IPS-18a (cell line): ENCODE data around the gene PRPF6.

Experiments used
- H3K27ac ChIP-seq: one replicate; pipeline ENCODE4 v1.5.1; 2013; ENCODE audit warnings: low read length
- H3K27me3 ChIP-seq: one replicate; pipeline ENCODE4 v1.6.1; 2013; ENCODE audit warnings: mild to moderate bottlenecking, low read length; ENCODE audit not compliant: control insufficient read depth, insufficient read depth
- H3K36me3 ChIP-seq: one replicate; pipeline ENCODE4 v1.6.1; 2013; ENCODE audit warnings: low read depth, low read length; ENCODE audit not compliant: control insufficient read depth
- H3K4me1 ChIP-seq: one replicate; pipeline ENCODE4 v1.6.1; 2013; ENCODE audit warnings: low read depth, low read length; ENCODE audit not compliant: control insufficient read depth
- H3K4me3 ChIP-seq: one replicate; pipeline ENCODE4 v1.5.1; 2013; ENCODE audit warnings: low read length
- H3K9ac ChIP-seq: one replicate; pipeline ENCODE4 v1.6.1; 2013; ENCODE audit warnings: mild to moderate bottlenecking, low read length, moderate library complexity
- H3K9me3 ChIP-seq: one replicate; pipeline ENCODE4 v1.6.1; 2013; ENCODE audit warnings: low read depth, low read length; ENCODE audit not compliant: control insufficient read depth

Gene PRPF6

GRCh38 chr20:64039293-64040160 lies 58.6 kb downstream of the PRPF6 start:
- Histone ChIP-seq H3K27ac (no peak overlapping the region), H3K9ac (no peak overlapping the region), H3K4me1 (peaks cover 16% of the 10 kb centered on the region), H3K9me3 (no peaks in the 10 kb centered on the region), H3K27me3 (peaks cover 75% of the 10 kb centered on the region), H3K36me3 (no peaks in the 10 kb centered on the region), H3K4me3 (peak overlapping the region; percentile 53)

- Histone ChIP-seq H3K9ac (no peak overlapping the region), H3K9me3 (no peaks in the 10 kb centered on the region), H3K36me3 (no peaks in the 10 kb centered on the region), H3K4me3 (no peak overlapping the region), H3K4me1 (peaks cover 16% of the 10 kb centered on the region), H3K27me3 (peaks cover 84% of the 10 kb centered on the region), H3K27ac (no peak overlapping the region)
These were observed 59.5 kb downstream of the PRPF6 start for GRCh38 chr20:64040231-64041039.

GRCh38 chr20:64041040-64041780 lies 60.3 kb downstream of the PRPF6 start:
- Histone ChIP-seq H3K27ac (no peak overlapping the region), H3K36me3 (no peaks in the 10 kb centered on the region), H3K27me3 (peaks cover 92% of the 10 kb centered on the region), H3K9ac (no peak overlapping the region), H3K9me3 (no peaks in the 10 kb centered on the region), H3K4me3 (no peak overlapping the region), H3K4me1 (peaks cover 16% of the 10 kb centered on the region)

DNA sequence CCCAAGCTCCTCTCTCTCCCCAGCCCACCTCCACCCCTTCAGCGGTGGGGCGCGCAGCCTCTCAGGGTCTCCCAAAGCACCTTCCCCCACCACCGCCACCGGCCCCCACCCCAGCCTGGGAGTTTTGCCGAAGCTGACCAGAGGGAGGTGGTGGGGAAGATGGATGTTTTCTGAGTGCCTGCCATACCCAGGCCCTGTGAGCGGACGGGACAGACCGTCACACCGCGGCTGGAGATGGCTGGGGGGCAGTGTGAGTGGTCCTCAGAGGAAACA lies 60.8 kb downstream of the PRPF6 start:
- Histone ChIP-seq H3K27ac (no peak overlapping the region), H3K27me3 (peaks cover 97% of the 10 kb centered on the region), H3K4me3 (peak overlapping the region; percentile 49), H3K36me3 (no peaks in the 10 kb centered on the region), H3K9me3 (no peaks in the 10 kb centered on the region), H3K9ac (no peak overlapping the region), H3K4me1 (peaks cover 11% of the 10 kb centered on the region)

GRCh38 chr20:64042054-64042781 lies 61.3 kb downstream of the PRPF6 start:
- Histone ChIP-seq H3K4me3 (peak overlapping the region; percentile 49), H3K36me3 (no peaks in the 10 kb centered on the region), H3K9me3 (no peaks in the 10 kb centered on the region), H3K4me1 (peaks cover 9% of the 10 kb centered on the region), H3K27me3 (peaks cover 97% of the 10 kb centered on the region), H3K9ac (no peak overlapping the region), H3K27ac (no peak overlapping the region)

DNA sequence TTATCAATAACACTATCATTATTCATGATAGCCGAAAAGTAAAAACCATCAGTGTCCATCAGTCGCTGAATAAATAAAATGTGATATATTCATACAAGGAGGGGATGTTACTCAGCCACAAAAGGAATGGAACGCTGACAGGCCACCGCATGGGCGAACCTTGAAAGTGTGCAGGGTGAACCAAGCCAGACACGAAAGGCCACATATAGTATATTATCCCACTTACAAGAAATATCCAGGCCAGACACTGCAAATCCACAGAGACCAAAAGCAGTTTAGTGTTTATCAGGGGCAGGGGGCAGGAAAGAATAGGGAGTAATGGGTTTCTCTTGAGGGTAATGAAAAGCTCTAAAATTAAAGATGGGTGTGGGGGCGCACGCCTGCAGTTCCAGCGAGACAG lies 62.8 kb downstream of the PRPF6 start:
- H3K27me3 ChIP-seq, result peaks cover 97% of the 10 kb centered on the region
- no peak overlapping the region for H3K9ac ChIP-seq
- H3K4me3 ChIP-seq, result no peak overlapping the region
- no peaks in the 10 kb centered on the region for H3K9me3 ChIP-seq
- H3K27ac ChIP-seq, result no peak overlapping the region
- peaks cover 9% of the 10 kb centered on the region for H3K4me1 ChIP-seq
- no peaks in the 10 kb centered on the region for H3K36me3 ChIP-seq

DNA sequence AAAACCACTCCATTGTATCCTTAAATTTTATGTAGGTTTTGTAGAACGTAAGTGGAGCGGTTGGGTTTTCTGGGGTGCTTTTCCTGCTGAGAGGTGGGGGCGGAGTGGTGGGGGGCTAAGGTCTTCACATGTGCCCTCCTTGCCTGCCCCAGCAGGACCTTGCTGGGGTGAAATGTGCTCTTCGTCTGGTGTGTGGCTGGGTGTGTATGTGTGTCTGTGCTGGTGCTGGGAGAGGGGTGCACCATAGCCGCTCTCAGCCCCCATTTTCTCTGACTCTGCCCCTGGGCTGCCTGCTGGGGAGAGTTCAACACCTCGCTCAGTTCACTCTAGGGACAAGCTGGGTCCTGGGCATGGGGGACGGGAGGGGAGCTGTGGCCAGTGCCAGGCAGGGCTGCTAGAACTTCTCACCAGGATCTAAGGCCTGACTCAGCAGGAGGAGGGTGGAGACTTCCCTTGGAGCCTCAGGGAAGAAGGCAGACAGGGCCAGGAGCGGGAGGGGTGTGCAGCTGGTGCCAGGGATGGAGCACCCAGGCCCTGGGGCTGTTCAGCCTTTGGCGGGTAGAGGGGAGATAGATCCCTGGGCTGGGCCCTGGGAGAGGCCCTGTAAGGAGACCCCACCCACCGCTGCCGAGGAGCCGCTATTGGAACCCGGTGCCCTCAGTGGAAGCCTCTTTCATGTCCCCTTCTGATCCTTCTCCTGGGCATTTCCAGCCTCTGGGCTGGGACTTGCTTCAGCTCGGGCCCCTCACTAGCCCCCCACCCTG lies 63.7 kb downstream of the PRPF6 start:
- H3K36me3 ChIP-seq, result no peaks in the 10 kb centered on the region
- no peak overlapping the region for H3K9ac ChIP-seq
- H3K4me1 ChIP-seq, result peaks cover 5% of the 10 kb centered on the region
- H3K27ac ChIP-seq, result no peak overlapping the region
- no peak overlapping the region for H3K4me3 ChIP-seq
- H3K9me3 ChIP-seq, result no peaks in the 10 kb centered on the region
- H3K27me3 ChIP-seq, result peaks cover 91% of the 10 kb centered on the region

DNA sequence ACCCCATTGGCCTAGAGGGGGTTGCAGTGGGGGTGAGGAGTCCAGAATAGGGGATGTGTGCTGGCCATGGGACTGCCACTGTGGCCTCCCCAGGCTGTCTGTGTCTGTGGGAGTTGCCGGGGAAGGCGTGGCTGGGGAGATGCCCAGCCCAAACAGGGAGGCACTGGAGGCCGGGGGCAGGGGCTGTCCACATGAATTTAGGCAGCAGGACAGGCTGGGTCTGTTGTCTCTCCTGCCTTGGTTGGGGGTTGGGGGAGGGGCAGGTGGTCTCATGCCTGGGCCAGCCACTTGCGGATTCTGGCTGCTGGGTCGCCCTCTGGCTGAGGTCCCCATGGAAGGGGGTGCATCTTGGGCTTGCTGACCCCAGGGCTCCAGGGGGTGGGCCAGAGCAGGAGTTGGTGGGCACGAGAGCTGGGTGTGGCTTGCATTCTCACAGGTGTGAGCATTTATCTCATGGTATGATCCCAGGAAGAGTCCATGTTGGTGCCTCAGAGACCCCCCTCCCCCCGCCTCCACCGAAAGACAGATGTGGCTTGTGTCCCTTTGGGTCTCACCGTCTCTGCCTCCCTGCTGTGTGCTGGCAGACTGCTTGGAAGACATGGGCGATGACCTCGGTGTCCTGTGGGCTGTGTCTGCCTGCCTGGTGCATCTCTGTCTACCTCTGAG lies 64.5 kb downstream of the PRPF6 start:
- H3K4me3 ChIP-seq, result no peak overlapping the region
- no peak overlapping the region for H3K27ac ChIP-seq
- H3K9me3 ChIP-seq, result no peaks in the 10 kb centered on the region
- H3K27me3 ChIP-seq, result peaks cover 91% of the 10 kb centered on the region
- peaks cover 5% of the 10 kb centered on the region for H3K4me1 ChIP-seq
- H3K9ac ChIP-seq, result no peak overlapping the region
- H3K36me3 ChIP-seq, result no peaks in the 10 kb centered on the region

DNA sequence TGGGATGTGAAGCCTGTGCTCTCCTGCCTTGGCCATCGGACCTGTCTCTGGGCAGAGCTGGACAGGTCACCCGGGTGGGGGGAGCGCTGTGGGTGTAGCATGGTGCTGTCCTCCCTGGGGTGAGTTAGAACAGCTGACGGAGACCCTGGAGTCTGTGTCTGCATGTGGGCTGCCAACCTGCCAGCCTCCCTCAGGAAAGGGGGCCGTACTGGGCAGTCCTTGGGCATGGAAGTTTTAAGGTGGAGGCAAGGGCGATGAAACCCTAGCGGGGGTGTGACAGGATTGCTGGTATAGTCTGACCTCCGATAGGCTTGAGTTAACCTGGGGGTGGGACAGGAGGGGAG lies 66.1 kb downstream of the PRPF6 start:
- peaks cover 2% of the 10 kb centered on the region for H3K4me1 ChIP-seq
- no peak overlapping the region for H3K27ac ChIP-seq

DNA sequence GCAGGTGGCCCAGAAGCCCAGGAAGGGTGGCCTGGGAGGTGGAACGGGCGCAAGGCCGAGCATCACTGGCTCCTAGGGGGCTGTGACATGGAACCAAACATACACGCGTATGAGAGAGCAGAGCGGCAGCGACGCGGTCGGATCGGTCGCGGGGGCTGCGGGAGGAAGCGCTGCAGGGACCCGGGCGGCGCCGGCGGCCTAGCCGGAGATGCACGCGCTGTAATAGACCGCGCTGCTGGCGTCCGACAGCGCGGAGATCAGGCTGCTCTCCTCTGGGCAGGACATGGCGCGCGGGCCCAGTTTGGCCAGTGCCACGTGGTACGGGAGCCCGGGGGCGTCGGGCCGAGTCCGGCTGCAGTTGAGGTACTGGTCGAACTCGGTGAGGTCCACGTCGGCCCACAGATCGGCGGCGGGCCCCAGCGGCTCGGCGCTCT lies 67.1 kb downstream of the PRPF6 start:
- Histone ChIP-seq H3K9ac (no peak overlapping the region), H3K27me3 (peaks cover 83% of the 10 kb centered on the region), H3K4me3 (peak overlapping the region; percentile 17), H3K27ac (no peak overlapping the region), H3K9me3 (no peaks in the 10 kb centered on the region), H3K36me3 (no peaks in the 10 kb centered on the region), H3K4me1 (no peaks in the 10 kb centered on the region)

More for the DNA sequence above, 66.1 kb downstream of the PRPF6 start:
- Histone ChIP-seq H3K9ac (no peak overlapping the region), H3K36me3 (no peaks in the 10 kb centered on the region), H3K9me3 (no peaks in the 10 kb centered on the region), H3K27me3 (peaks cover 90% of the 10 kb centered on the region), H3K4me3 (no peak overlapping the region)
